HepG2 (cell line): ENCODE results near the gene RCN1. TPM values are rescaled to one million over a fixed set of nuclear protein-coding genes. Genes with fewer than 3 reads are reported as not detected.

ENCODE experiments used
- ATAC-seq: fragments of 200-7000 bp; cut with Tn5 transposase; 3 replicates; pipeline ENCODE4 v1.9.1; 2020; ENCODE audit warnings: mild to moderate bottlenecking, moderate library complexity
- BruUV-seq: library from RNA; stranded (reverse); fragments of 400-500 nt; replicated peaks from 2 replicates; lab custom pipeline; 2021; lab: Mats Ljungman, UMichigan
- CTCF ChIA-PET: fragments of 300-600 bp; formaldehyde crosslinking; extraction: SDS; loops from one replicate; lab custom pipeline; 2021; ENCODE audit warnings: low total read pairs, inconsistent platforms, low intra/inter-chr PET ratio; lab: Yijun Ruan, JAX
- POLR2A ChIA-PET: fragments of 350-600 bp; sonication (Branson Sonifier 250); formaldehyde crosslinking; loops from one replicate; lab custom pipeline; 2020; ENCODE audit warnings: antibody characterized with exemption, inconsistent platforms; lab: Yijun Ruan, JAX
- DNase-seq: peaks from one replicate; pipeline ENCODE4 v3.0.0-alpha.2; 2015; ENCODE audit warnings: low spot score
- FAIRE-seq: peaks from 3 replicates; lab custom pipeline; 2011; peaks lifted over from hg19 to GRCh38; lab: Jason Lieb, UNC
- H2AFZ ChIP-seq: one replicate; pipeline ENCODE4 v1.6.1; 2011; ENCODE audit warnings: low read length, inconsistent platforms
- H3K27ac ChIP-seq: fragments of 300-600 bp; 3 replicates; pipeline ENCODE4 v1.8.0; 2011; ENCODE audit warnings: mixed run types, mild to moderate bottlenecking, mixed read lengths, low read length, inconsistent platforms; ENCODE audit not compliant: insufficient read depth; ENCODE audit errors: extremely low read length
- H3K27me3 ChIP-seq, 2 experiments: fragments of 200-600 bp in 1 of 2; 2 replicates in 1 of 2; 3 replicates in 1 of 2; pipeline versions ENCODE4 v1.6.0 to v1.8.0; 2011; ENCODE audit warnings: low read length in 2 of 2, mild to moderate bottlenecking in 2 of 2, moderate library complexity in 2 of 2, inconsistent platforms in 1 of 2; ENCODE audit not compliant: insufficient read depth in 2 of 2, control insufficient read depth in 1 of 2
- H3K36me3 ChIP-seq, 2 experiments: fragments of 200-600 bp in 1 of 2; replicated peaks in 1 of 2; 2 replicates in 1 of 2; 3 replicates in 1 of 2; pipeline versions ENCODE4 v1.5.1 to v1.8.0; 2011; ENCODE audit warnings: low read length in 2 of 2, inconsistent platforms in 1 of 2; ENCODE audit not compliant: insufficient read depth in 2 of 2, control insufficient read depth in 1 of 2
- H3K4me1 ChIP-seq: 2 replicates; pipeline ENCODE4 v1.5.1; 2012; ENCODE audit warnings: low read length, inconsistent platforms; ENCODE audit not compliant: insufficient read depth
- H3K4me2 ChIP-seq: 2 replicates; pipeline ENCODE4 v1.6.0; 2011; ENCODE audit warnings: low read depth, low read length, inconsistent platforms
- H3K4me3 ChIP-seq, 3 experiments: fragments of 200-600 bp in 1 of 3; sonication (generic), shearing (Covaris generic) in 1 of 3; replicated peaks in 1 of 3; 2 replicates each; pipeline ENCODE4 v1.5.1; 2011 to 2016; ENCODE audit warnings: low read length in 3 of 3, inconsistent platforms in 2 of 3, low read depth in 2 of 3, mild to moderate bottlenecking in 2 of 3, control low read depth in 1 of 3, mixed read lengths in 1 of 3; ENCODE audit not compliant: insufficient read depth in 1 of 3
- H3K79me2 ChIP-seq: one replicate; pipeline ENCODE4 v1.6.1; 2011; ENCODE audit warnings: low read length, inconsistent platforms; ENCODE audit not compliant: insufficient read depth
- H3K9ac ChIP-seq: 2 replicates; pipeline ENCODE4 v1.6.0; 2011; ENCODE audit warnings: mild to moderate bottlenecking, low read depth, low read length, inconsistent platforms; ENCODE audit not compliant: insufficient read depth
- H3K9me3 ChIP-seq: 2 replicates; pipeline ENCODE4 v1.5.1; 2012; ENCODE audit warnings: mild to moderate bottlenecking, low read length
- H4K20me1 ChIP-seq: 2 replicates; pipeline ENCODE4 v1.6.0; 2011; ENCODE audit warnings: inconsistent platforms, mild to moderate bottlenecking, low read length, moderate library complexity; ENCODE audit not compliant: insufficient read depth
- ETV5 ChIP-seq: IDR thresholded peaks from 2 replicates; pipeline ENCODE4 v1.6.1; 2018; ENCODE audit warnings: missing biosample characterization, missing genetic modification reagents, inconsistent platforms, borderline replicate concordance
- HINFP ChIP-seq: sonication (generic); formaldehyde crosslinking; IDR thresholded peaks from 2 replicates; pipeline ENCODE4 v1.4.0; 2020; ENCODE audit warnings: low read depth, mild to moderate bottlenecking, missing genetic modification reagents
- KMT2B ChIP-seq: IDR thresholded peaks from 2 replicates; pipeline ENCODE4 v1.6.1; 2016; ENCODE audit warnings: missing genetic modification reagents, missing compliant biosample characterization
- MAFK ChIP-seq, 2 experiments: IDR thresholded peaks in 1 of 2; conservative IDR thresholded peaks in 1 of 2; 2 replicates each; pipeline ENCODE4 v1.6.1; 2011; ENCODE audit warnings: improper control_type of control experiment in 2 of 2, low read length in 2 of 2
- TCF7L2 ChIP-seq: IDR thresholded peaks from 2 replicates; pipeline ENCODE4 v1.6.1; 2011; ENCODE audit warnings: mild to moderate bottlenecking, low read depth, low read length, moderate library complexity
- ZNF501 ChIP-seq: sonication (generic); formaldehyde crosslinking; IDR thresholded peaks from 2 replicates; pipeline ENCODE4 v1.5.1; 2020; ENCODE audit warnings: mild to moderate bottlenecking, moderate library complexity, missing genetic modification reagents
- in situ Hi-C: cut with HindIII; loops from 2 replicates; pipeline ENCODE4 v1.10.0; 2017; ENCODE audit warnings: low pct_unique_long_range_greater_than_20kb; ENCODE audit not compliant: extremely low pct_ligation_motif_present
- intact Hi-C: fragments of 100-400 bp; cut with micrococcal nuclease; formaldehyde crosslinking; loops from one replicate; pipeline ENCODE4 v1.10.0; 2022; ENCODE audit not compliant: unreplicated experiment
- polyA plus RNA-seq, 8 experiments: library from polyadenylated mRNA; depleted of rRNA in 3 of 8; stranded (reverse) in 7 of 8; unstranded in 1 of 8; fragments of >200 nt; fragmentation: Illumina TruSeq in 4 of 8; extraction: Trizol in 4 of 8; gene quantifications; 2 replicates each; pipeline versions ENCODE4 v1.2.1 to v1.2.3, GENCODE V29; 2011 to 2016; ENCODE audit warnings: low read depth in 4 of 8, missing spikeins in 1 of 8, mixed read lengths in 1 of 8; ENCODE audit not compliant: insufficient read depth in 1 of 8
- total RNA-seq, 5 experiments: library from RNA; depleted of rRNA; stranded (reverse); fragments of >200 nt; fragmentation: Illumina TruSeq; extraction: Trizol; gene quantifications; 2 replicates each; pipeline ENCODE4 v1.2.3, GENCODE V29; 2016; ENCODE audit warnings: low read depth in 1 of 5
- TF ChIP-seq, protein P1 (sequence below): sonication (generic); formaldehyde crosslinking; conservative IDR thresholded peaks from 2 replicates; pipeline ENCODE4 v1.4.0; 2020; ENCODE audit warnings: missing genetic modification reagents
- TF ChIP-seq, protein P2 (sequence below): sonication (generic); formaldehyde crosslinking; IDR thresholded peaks from 2 replicates; pipeline ENCODE4 v1.5.0; 2020; ENCODE audit warnings: mild to moderate bottlenecking, missing genetic modification reagents

The RCN1 gene
- total and polyA plus RNA-seq, 2 of the 13 experiments (the other 11 are each of a cell fraction or from before 2014, with no cell fraction given): 22.0 to 28.5 TPM

DNA sequence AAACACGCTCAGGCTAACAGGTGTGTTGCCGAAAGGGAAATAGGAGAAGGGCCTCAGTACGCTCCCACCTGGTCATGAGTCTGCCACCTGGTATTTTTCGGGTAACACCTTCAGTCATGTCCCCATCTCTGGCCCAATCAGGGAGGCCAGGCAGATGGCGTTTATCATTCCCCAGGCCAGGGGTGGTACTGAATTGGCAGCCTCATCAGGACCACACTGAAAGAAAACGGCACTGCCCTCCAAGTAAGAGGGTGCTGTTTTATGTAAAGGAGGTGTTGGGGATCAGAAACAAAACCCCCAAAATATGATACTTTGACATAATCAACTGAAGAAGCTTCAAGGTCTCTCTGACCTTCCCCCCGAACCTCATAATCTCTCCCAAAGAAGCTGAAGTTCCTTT, 58.9 kb downstream of the RCN1 start (continued):
- TF ChIP-seq ETV5 (no peak), KMT2B (CRISPR knock-in tag) (no peak), HINFP (CRISPR knock-in tag) (no peak), ZNF501 (CRISPR knock-in tag) (no peak)
- TF ChIP-seq, protein P1, sequence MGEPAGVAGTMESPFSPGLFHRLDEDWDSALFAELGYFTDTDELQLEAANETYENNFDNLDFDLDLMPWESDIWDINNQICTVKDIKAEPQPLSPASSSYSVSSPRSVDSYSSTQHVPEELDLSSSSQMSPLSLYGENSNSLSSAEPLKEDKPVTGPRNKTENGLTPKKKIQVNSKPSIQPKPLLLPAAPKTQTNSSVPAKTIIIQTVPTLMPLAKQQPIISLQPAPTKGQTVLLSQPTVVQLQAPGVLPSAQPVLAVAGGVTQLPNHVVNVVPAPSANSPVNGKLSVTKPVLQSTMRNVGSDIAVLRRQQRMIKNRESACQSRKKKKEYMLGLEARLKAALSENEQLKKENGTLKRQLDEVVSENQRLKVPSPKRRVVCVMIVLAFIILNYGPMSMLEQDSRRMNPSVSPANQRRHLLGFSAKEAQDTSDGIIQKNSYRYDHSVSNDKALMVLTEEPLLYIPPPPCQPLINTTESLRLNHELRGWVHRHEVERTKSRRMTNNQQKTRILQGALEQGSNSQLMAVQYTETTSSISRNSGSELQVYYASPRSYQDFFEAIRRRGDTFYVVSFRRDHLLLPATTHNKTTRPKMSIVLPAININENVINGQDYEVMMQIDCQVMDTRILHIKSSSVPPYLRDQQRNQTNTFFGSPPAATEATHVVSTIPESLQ (CRISPR knock-in tag): no peak
- TF ChIP-seq, protein P2, sequence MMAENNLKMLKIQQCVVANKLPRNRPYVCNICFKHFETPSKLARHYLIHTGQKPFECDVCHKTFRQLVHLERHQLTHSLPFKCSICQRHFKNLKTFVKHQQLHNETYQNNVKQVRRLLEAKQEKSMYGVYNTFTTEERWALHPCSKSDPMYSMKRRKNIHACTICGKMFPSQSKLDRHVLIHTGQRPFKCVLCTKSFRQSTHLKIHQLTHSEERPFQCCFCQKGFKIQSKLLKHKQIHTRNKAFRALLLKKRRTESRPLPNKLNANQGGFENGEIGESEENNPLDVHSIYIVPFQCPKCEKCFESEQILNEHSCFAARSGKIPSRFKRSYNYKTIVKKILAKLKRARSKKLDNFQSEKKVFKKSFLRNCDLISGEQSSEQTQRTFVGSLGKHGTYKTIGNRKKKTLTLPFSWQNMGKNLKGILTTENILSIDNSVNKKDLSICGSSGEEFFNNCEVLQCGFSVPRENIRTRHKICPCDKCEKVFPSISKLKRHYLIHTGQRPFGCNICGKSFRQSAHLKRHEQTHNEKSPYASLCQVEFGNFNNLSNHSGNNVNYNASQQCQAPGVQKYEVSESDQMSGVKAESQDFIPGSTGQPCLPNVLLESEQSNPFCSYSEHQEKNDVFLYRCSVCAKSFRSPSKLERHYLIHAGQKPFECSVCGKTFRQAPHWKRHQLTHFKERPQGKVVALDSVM: no peak

DNA sequence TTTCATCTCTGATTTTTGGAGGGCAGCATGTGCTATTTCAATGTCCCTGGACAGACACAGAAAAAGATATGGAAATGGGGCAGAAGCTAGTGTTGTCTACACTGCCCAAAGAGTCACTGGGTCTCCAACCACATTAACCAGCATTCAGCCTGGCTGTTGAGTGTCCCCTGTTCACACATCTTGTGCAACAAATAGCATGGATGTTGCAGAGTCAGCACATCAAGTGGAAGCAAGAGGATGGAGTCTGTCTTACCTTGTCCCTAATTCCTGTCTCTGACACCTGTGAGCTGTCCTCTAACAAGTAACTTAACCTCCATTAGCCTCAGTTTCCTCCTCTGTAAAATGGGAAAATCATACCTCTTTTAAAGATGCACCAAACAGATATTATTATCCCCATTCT, 60.2 kb downstream of the RCN1 start:
- Histone ChIP-seq H3K27me3 (peaks cover 3 to 33% of the 10 kb centered on the region in 2 experiments; a peak in 3 of 5 replicates), H3K36me3 (no peaks in the 10 kb centered on the region), H3K9ac (no peak overlapping the region), H3K4me1 (no peaks in the 10 kb centered on the region), H3K4me3 (no peak overlapping the region), H3K27ac (no peak overlapping the region), H3K9me3 (no peaks in the 10 kb centered on the region), H2AFZ (no peak overlapping the region), H3K4me2 (no peak overlapping the region), H4K20me1 (no peaks in the 10 kb centered on the region), H3K79me2 (no peaks in the 10 kb centered on the region)
- in situ Hi-C loops: loop anchor here (25.0 kb wide), 2 partner anchors 764 to 914 kb away; no protein-coding TSS in a partner anchor
- no peak for ATAC-seq
- CTCF ChIA-PET: no interaction called here
- no TSS peak for BruUV-seq
- POLR2A ChIA-PET: no interaction called here
- no peak for DNase-seq
- no peak for FAIRE-seq
- intact Hi-C loops: no loop called here
- TF ChIP-seq MAFK (conservative IDR thresholded peaks at IDR 0.05 in 1 of 2, IDR thresholded peaks at IDR 0.05 in 1 of 2; ENCODE audit: low read length in 2 of 2) (peak; percentile 57 to 61), TCF7L2 (no peak)
